RPMI7951 (cell line): ENCODE data around the gene TRAIP. TPM values are rescaled to one million over a fixed set of nuclear protein-coding genes. Genes with fewer than 3 reads are reported as not detected.

ENCODE experiments used
- DNase-seq: peaks from one replicate; pipeline ENCODE4 v3.0.0-alpha.2; 2012; ENCODE audit warnings: low read depth
- total RNA-seq: library from RNA; depleted of rRNA; stranded (reverse); fragments of >200 nt; shearing (Covaris generic); gene quantifications from 2 replicates; pipeline ENCODE4 v1.2.3, GENCODE V29; 2014

Gene TRAIP
- total RNA-seq, 1 experiment from 2014 or later: 13.5 TPM

GRCh38 chr3:49873623-49874022, 17.3 kb upstream of the TRAIP start:
- DNase-seq: no peak

- peak; percentile 38 for DNase-seq
Measured at GRCh38 chr3:49872801-49873281, 16.5 kb upstream of the TRAIP start.

- DNase-seq: no peak
Measured at GRCh38 chr3:49871531-49872153, 15.3 kb upstream of the TRAIP start.

- no peak for DNase-seq
Measured at GRCh38 chr3:49869525-49870126, 13.3 kb upstream of the TRAIP start, which contains the start of gene CAMKV. Gene CAMKV, minus strand, starts transcription at chr3:49869906. Its CDS starts 7,518 bp downstream, at chr3:49862388.

GRCh38 chr3:49868862-49869466, 12.6 kb upstream of the TRAIP start:
- no peak for DNase-seq

GRCh38 chr3:49867871-49868321, 11.5 kb upstream of the TRAIP start:
- DNase-seq: peak; percentile 49

- no peak for DNase-seq
Measured at GRCh38 chr3:49867400-49867799, 11.0 kb upstream of the TRAIP start.

GRCh38 chr3:49865198-49865784, 8.9 kb upstream of the TRAIP start:
- DNase-seq: no peak

- DNase-seq: no peak
Measured at GRCh38 chr3:49864505-49864904, 8.1 kb upstream of the TRAIP start.

GRCh38 chr3:49859576-49860305, 3.4 kb upstream of the TRAIP start:
- DNase-seq: no peak

- DNase-seq: no peak
Measured at GRCh38 chr3:49855662-49856061, 702 bp downstream of the TRAIP start.

- no peak for DNase-seq
Measured at GRCh38 chr3:49845694-49846093, 10.7 kb downstream of the TRAIP start.

GRCh38 chr3:49844464-49845183, 11.7 kb downstream of the TRAIP start:
- peak; percentile 21 for DNase-seq

- DNase-seq: no peak
Measured at GRCh38 chr3:49842843-49843517, 13.4 kb downstream of the TRAIP start.

- DNase-seq: no peak
Measured at GRCh38 chr3:49841806-49842205, 14.6 kb downstream of the TRAIP start.

- DNase-seq: peak; percentile 23
Measured at GRCh38 chr3:49841126-49841696, 15.2 kb downstream of the TRAIP start.

- DNase-seq: no peak
Measured at GRCh38 chr3:49840388-49840787, 16.0 kb downstream of the TRAIP start.

GRCh38 chr3:49839193-49839809, 17.1 kb downstream of the TRAIP start:
- DNase-seq: peak; percentile 69

GRCh38 chr3:49831341-49831740, 25.0 kb downstream of the TRAIP start:
- DNase-seq: no peak

- peak; percentile 8 for DNase-seq
Measured at GRCh38 chr3:49826016-49826415, 30.3 kb downstream of the TRAIP start.
